T47D (cell line): ENCODE measurements around the gene UNC13C.

Experiments used
- DNase-seq, 2 experiments: peaks; one replicate each; pipeline versions ENCODE4 v3.0.0 to v3.0.0-alpha.2; 2011 to 2012; ENCODE audit warnings: low read depth in 1 of 2, low spot score in 1 of 2
- JUND ChIP-seq: IDR thresholded peaks from 2 replicates; pipeline ENCODE4 v1.6.1; 2012; ENCODE audit warnings: low read depth
- in situ Hi-C: cut with HindIII; loops from 2 replicates; pipeline ENCODE4 v1.10.0; 2016; ENCODE audit warnings: low sequenced_read_pairs, low pct_unique_long_range_greater_than_20kb

Gene UNC13C

GRCh38 chr15:54094661-54095060 is 116.4 kb downstream of the UNC13C start:
- TF ChIP-seq JUND = no peak
- in situ Hi-C loops = no loop called here
- no peak for DNase-seq

DNA sequence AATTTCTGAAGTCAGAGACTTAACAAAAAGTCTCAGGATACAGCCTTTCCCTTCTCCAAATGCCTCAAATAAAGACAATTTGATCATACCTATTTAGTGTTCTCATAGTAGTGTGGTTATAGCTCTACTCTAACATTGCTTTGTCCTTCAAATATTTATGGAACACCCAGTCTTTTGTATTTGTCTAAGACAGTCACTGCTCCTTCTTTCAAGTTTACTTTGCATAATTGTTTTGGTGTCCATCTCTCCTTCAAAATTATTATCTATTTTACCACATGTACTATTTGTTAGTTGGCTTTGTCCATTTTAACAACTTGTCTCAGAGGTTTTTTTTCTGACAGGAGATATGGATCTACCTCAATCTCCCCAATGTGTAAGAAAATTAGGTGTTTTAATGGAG is 118.8 kb downstream of the UNC13C start:
- no peak for TF ChIP-seq JUND
- in situ Hi-C loops = no loop called here
- no peak for DNase-seq

GRCh38 chr15:54099010-54099409 is 120.8 kb downstream of the UNC13C start:
- in situ Hi-C loops = no loop called here
- no peak for DNase-seq
- no peak for TF ChIP-seq JUND

GRCh38 chr15:54101664-54102270 is 123.5 kb downstream of the UNC13C start:
- no peak for DNase-seq
- no peak for TF ChIP-seq JUND
- in situ Hi-C loops = no loop called here

GRCh38 chr15:54102704-54103103 is 124.5 kb downstream of the UNC13C start:
- TF ChIP-seq JUND = no peak
- no peak for DNase-seq
- in situ Hi-C loops = no loop called here

- DNase-seq = no peak
- no peak for TF ChIP-seq JUND
- in situ Hi-C loops = no loop called here
Observed at GRCh38 chr15:54109014-54109413, 130.8 kb downstream of the UNC13C start.

GRCh38 chr15:54119051-54119450 is 140.8 kb downstream of the UNC13C start:
- DNase-seq = no peak
- in situ Hi-C loops = no loop called here
- no peak for TF ChIP-seq JUND

- no peak for TF ChIP-seq JUND
- DNase-seq = no peak
- in situ Hi-C loops = no loop called here
Observed at GRCh38 chr15:54120949-54121463, 142.8 kb downstream of the UNC13C start.

GRCh38 chr15:54127574-54127973 is 149.3 kb downstream of the UNC13C start:
- in situ Hi-C loops = no loop called here
- no peak for DNase-seq
- TF ChIP-seq JUND = no peak

DNA sequence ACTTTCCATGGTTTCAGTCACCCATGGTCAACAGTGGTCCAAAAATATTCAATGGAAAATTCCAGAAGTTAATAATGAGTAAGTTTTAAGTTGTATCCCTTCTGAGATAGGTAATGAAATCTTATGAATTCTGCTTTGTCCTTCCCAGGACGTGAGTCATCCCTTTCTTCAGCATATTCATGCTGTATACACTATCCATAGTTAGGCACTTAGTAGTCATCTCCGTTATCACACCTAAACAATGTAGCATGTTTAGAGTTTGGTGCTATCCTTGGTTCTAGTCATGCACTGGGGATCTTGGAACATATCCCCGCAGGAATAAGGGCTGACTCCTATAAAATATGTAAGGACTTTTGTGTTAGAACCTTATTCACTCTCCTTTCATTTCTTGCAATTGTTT is 153.2 kb downstream of the UNC13C start:
- DNase-seq = no peak
- in situ Hi-C loops = no loop called here
- TF ChIP-seq JUND = no peak

DNA sequence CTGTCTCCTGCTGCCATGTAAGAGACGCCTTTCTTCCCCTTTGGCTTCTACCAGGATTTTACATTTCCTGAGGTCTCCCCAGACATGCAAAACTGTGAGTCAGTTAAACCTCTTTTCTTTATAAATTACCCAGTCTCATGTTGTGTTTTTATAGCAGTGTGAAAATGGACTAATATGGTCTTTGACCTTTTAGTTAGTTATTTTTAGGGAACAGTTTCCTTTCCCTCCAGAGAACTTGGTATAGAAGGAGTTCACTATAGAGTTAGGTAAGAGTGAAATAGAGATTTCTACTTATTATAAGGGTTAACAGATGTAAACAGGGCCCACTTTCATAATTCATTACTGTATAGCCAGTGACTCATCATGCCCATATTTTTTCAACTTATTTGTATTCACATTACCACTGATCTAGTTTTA is 170.9 kb downstream of the UNC13C start:
- no peak for TF ChIP-seq JUND
- no peak for DNase-seq
- in situ Hi-C loops = no loop called here

DNA sequence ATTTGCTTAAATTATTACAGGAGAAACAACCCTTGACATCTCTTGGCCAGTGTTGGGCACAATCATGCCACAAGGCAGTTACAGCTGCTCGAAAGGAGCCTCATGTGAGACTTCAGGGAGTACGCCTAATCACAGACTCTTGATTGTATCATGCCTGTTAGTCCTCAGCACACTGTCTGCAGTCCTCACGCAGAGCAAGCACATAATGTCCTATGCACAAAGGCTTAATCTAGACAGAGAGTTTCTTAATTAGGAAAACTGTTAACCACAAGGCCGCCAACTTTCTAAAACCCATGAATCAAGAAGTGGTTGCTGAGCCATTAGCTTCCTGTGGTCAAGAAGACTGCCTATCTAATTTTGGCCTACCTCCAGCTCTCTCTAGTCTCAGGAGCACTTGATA is 172.0 kb downstream of the UNC13C start:
- TF ChIP-seq JUND = no peak
- no peak for DNase-seq
- in situ Hi-C loops = no loop called here

DNA sequence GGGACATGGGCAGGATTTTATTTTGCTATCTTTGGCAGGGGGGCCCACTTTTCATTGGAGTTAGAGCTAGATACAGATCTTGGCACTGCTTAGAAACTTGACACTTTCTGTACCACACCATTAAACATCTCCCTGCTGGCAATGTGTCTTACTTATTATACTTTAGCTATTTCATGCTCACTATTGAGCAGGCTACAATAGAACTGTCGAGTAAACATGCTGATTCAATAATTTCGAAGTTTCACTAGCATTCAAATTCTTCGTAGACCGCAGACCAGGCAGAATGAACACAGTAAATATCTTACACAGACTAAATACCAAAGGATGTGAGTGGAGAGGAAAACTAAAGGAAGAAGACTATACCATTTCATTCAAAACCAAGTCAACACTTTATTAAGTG is 180.8 kb downstream of the UNC13C start:
- TF ChIP-seq JUND = no peak
- in situ Hi-C loops = no loop called here

GRCh38 chr15:54187325-54187724 is 209.1 kb downstream of the UNC13C start:
- no peak for TF ChIP-seq JUND
- in situ Hi-C loops = no loop called here

More for the DNA sequence above, 180.8 kb downstream of the UNC13C start:
- no peak for DNase-seq

More at GRCh38 chr15:54187325-54187724, 209.1 kb downstream of the UNC13C start:
- DNase-seq = no peak
